ENCODE measurements around the gene MORN1.

Gene MORN1

GRCh38 chr1:2311184-2312032 lies 79.9 kb downstream of the MORN1 start:
- Histone ChIP-seq H3K4me1 (ENCODE audit: control insufficient read depth, insufficient read depth, low read length) (peaks cover 24% of the 10 kb centered on the region), H3K36me3 (ENCODE audit: control insufficient read depth, insufficient read depth, low read length) (no peaks in the 10 kb centered on the region), H3K9ac (ENCODE audit: low read length) (no peak overlapping the region), H3K27me3 (ENCODE audit: control insufficient read depth, insufficient read depth, low read length) (no peaks in the 10 kb centered on the region), H3K4me3 (ENCODE audit: low read length) (no peak overlapping the region), H3K9me3 (ENCODE audit: control insufficient read depth, low read length) (no peaks in the 10 kb centered on the region)

- Histone ChIP-seq H3K36me3 (ENCODE audit: control insufficient read depth, insufficient read depth, low read length) (no peaks in the 10 kb centered on the region), H3K27me3 (ENCODE audit: control insufficient read depth, insufficient read depth, low read length) (no peaks in the 10 kb centered on the region), H3K9ac (ENCODE audit: low read length) (no peak overlapping the region), H3K4me3 (ENCODE audit: low read length) (no peak overlapping the region), H3K4me1 (ENCODE audit: control insufficient read depth, insufficient read depth, low read length) (peaks cover 24% of the 10 kb centered on the region), H3K9me3 (ENCODE audit: control insufficient read depth, low read length) (no peaks in the 10 kb centered on the region)
These were observed 80.8 kb downstream of the MORN1 start for GRCh38 chr1:2310332-2311183.

GRCh38 chr1:2308844-2309243 lies 82.5 kb downstream of the MORN1 start:
- Histone ChIP-seq H3K4me1 (ENCODE audit: control insufficient read depth, insufficient read depth, low read length) (peaks cover 19% of the 10 kb centered on the region), H3K36me3 (ENCODE audit: control insufficient read depth, insufficient read depth, low read length) (peaks cover 9% of the 10 kb centered on the region), H3K4me3 (ENCODE audit: low read length) (no peak overlapping the region), H3K9me3 (ENCODE audit: control insufficient read depth, low read length) (no peaks in the 10 kb centered on the region), H3K9ac (ENCODE audit: low read length) (no peak overlapping the region), H3K27me3 (ENCODE audit: control insufficient read depth, insufficient read depth, low read length) (no peaks in the 10 kb centered on the region)

GRCh38 chr1:2307972-2308371 lies 83.4 kb downstream of the MORN1 start:
- H3K4me3 ChIP-seq (ENCODE audit: low read length), result no peak overlapping the region
- H3K27me3 ChIP-seq (ENCODE audit: control insufficient read depth, insufficient read depth, low read length), result no peaks in the 10 kb centered on the region
- peaks cover 9% of the 10 kb centered on the region for H3K36me3 ChIP-seq (ENCODE audit: control insufficient read depth, insufficient read depth, low read length)
- H3K4me1 ChIP-seq (ENCODE audit: control insufficient read depth, insufficient read depth, low read length), result peaks cover 18% of the 10 kb centered on the region
- H3K9me3 ChIP-seq (ENCODE audit: control insufficient read depth, low read length), result no peaks in the 10 kb centered on the region
- H3K9ac ChIP-seq (ENCODE audit: low read length), result no peak overlapping the region

GRCh38 chr1:2307064-2307605 lies 84.2 kb downstream of the MORN1 start:
- H3K4me3 ChIP-seq (ENCODE audit: low read length), result no peak overlapping the region
- peaks cover 14% of the 10 kb centered on the region for H3K4me1 ChIP-seq (ENCODE audit: control insufficient read depth, insufficient read depth, low read length)
- H3K9ac ChIP-seq (ENCODE audit: low read length), result no peak overlapping the region
- H3K36me3 ChIP-seq (ENCODE audit: control insufficient read depth, insufficient read depth, low read length), result peaks cover 9% of the 10 kb centered on the region
- H3K9me3 ChIP-seq (ENCODE audit: control insufficient read depth, low read length), result no peaks in the 10 kb centered on the region
- H3K27me3 ChIP-seq (ENCODE audit: control insufficient read depth, insufficient read depth, low read length), result no peaks in the 10 kb centered on the region

GRCh38 chr1:2306151-2306978 lies 85.0 kb downstream of the MORN1 start:
- Histone ChIP-seq H3K9me3 (ENCODE audit: control insufficient read depth, low read length) (no peaks in the 10 kb centered on the region), H3K27me3 (ENCODE audit: control insufficient read depth, insufficient read depth, low read length) (no peaks in the 10 kb centered on the region), H3K9ac (ENCODE audit: low read length) (no peak overlapping the region), H3K4me1 (ENCODE audit: control insufficient read depth, insufficient read depth, low read length) (peaks cover 9% of the 10 kb centered on the region), H3K4me3 (ENCODE audit: low read length) (no peak overlapping the region), H3K36me3 (ENCODE audit: control insufficient read depth, insufficient read depth, low read length) (peaks cover 9% of the 10 kb centered on the region)

GRCh38 chr1:2304921-2305681 lies 86.3 kb downstream of the MORN1 start:
- Histone ChIP-seq H3K4me1 (ENCODE audit: control insufficient read depth, insufficient read depth, low read length) (peaks cover 16% of the 10 kb centered on the region), H3K4me3 (ENCODE audit: low read length) (no peak overlapping the region), H3K36me3 (ENCODE audit: control insufficient read depth, insufficient read depth, low read length) (peaks cover 9% of the 10 kb centered on the region), H3K9ac (ENCODE audit: low read length) (no peak overlapping the region), H3K9me3 (ENCODE audit: control insufficient read depth, low read length) (no peaks in the 10 kb centered on the region), H3K27me3 (ENCODE audit: control insufficient read depth, insufficient read depth, low read length) (no peaks in the 10 kb centered on the region)

GRCh38 chr1:2304282-2304681 lies 87.1 kb downstream of the MORN1 start:
- H3K27me3 ChIP-seq (ENCODE audit: control insufficient read depth, insufficient read depth, low read length), result no peaks in the 10 kb centered on the region
- no peak overlapping the region for H3K4me3 ChIP-seq (ENCODE audit: low read length)
- H3K9ac ChIP-seq (ENCODE audit: low read length), result no peak overlapping the region
- no peaks in the 10 kb centered on the region for H3K9me3 ChIP-seq (ENCODE audit: control insufficient read depth, low read length)
- H3K36me3 ChIP-seq (ENCODE audit: control insufficient read depth, insufficient read depth, low read length), result peaks cover 9% of the 10 kb centered on the region
- H3K4me1 ChIP-seq (ENCODE audit: control insufficient read depth, insufficient read depth, low read length), result peaks cover 24% of the 10 kb centered on the region

- H3K36me3 ChIP-seq (ENCODE audit: control insufficient read depth, insufficient read depth, low read length), result peaks cover 9% of the 10 kb centered on the region
- H3K4me3 ChIP-seq (ENCODE audit: low read length), result no peak overlapping the region
- no peak overlapping the region for H3K9ac ChIP-seq (ENCODE audit: low read length)
- no peaks in the 10 kb centered on the region for H3K27me3 ChIP-seq (ENCODE audit: control insufficient read depth, insufficient read depth, low read length)
- peaks cover 29% of the 10 kb centered on the region for H3K4me1 ChIP-seq (ENCODE audit: control insufficient read depth, insufficient read depth, low read length)
- H3K9me3 ChIP-seq (ENCODE audit: control insufficient read depth, low read length), result no peaks in the 10 kb centered on the region
These were observed 87.6 kb downstream of the MORN1 start for GRCh38 chr1:2303781-2304180.

GRCh38 chr1:2303016-2303775 lies 88.2 kb downstream of the MORN1 start:
- H3K9ac ChIP-seq (ENCODE audit: low read length), result no peak overlapping the region
- no peaks in the 10 kb centered on the region for H3K27me3 ChIP-seq (ENCODE audit: control insufficient read depth, insufficient read depth, low read length)
- H3K36me3 ChIP-seq (ENCODE audit: control insufficient read depth, insufficient read depth, low read length), result peaks cover 9% of the 10 kb centered on the region
- no peak overlapping the region for H3K4me3 ChIP-seq (ENCODE audit: low read length)
- H3K4me1 ChIP-seq (ENCODE audit: control insufficient read depth, insufficient read depth, low read length), result peaks cover 32% of the 10 kb centered on the region
- no peaks in the 10 kb centered on the region for H3K9me3 ChIP-seq (ENCODE audit: control insufficient read depth, low read length)
